ENCODE measurements around the gene PTPRG.

GRCh38 chr3:61569856-61570580 lies 8.6 kb downstream of the PTPRG start:
- TF ChIP-seq CTCF (optimal IDR thresholded peaks at IDR 0.05 in 1 of 3, IDR thresholded peaks at IDR 0.05 in 1 of 3, conservative IDR thresholded peaks at IDR 0.05 in 1 of 3; ENCODE audit: extremely low read depth in 1 of 3, insufficient read depth in 2 of 3, low read length in 3 of 3), result no peak
- no peak for TF ChIP-seq EZH2 (IDR thresholded peaks at IDR 0.05; ENCODE audit: low read length)

All from keratinocyte (primary cell).